IMR-90 (cell line): ENCODE data around the gene PSG1. TPM values are rescaled to one million over a fixed set of nuclear protein-coding genes. Genes with fewer than 3 reads are reported as not detected.
"Not testable (repeated sequence)": the region's sequence is repeated elsewhere in the genome, so short reads cannot be mapped to it uniquely, and the experiment has no call there.

Experiments used
- ATAC-seq: fragments of 200-7000 bp; cut with Tn5 transposase; 2 replicates; pipeline ENCODE4 v1.9.1; 2020; ENCODE audit warnings: low read depth, mild to moderate bottlenecking, moderate library complexity
- BruUV-seq: library from RNA; stranded (reverse); fragments of 400-500 nt; replicated peaks from 2 replicates; lab custom pipeline; 2021; lab: Mats Ljungman, UMichigan
- CTCF ChIA-PET: fragments of 300-600 bp; formaldehyde crosslinking; extraction: SDS; loops from one replicate; lab custom pipeline; 2021; ENCODE audit warnings: antibody characterized with exemption; lab: Yijun Ruan, JAX
- POLR2A ChIA-PET: fragments of 300-600 bp; sonication (Branson Sonifier 250); formaldehyde crosslinking; loops from one replicate; lab custom pipeline; 2022; ENCODE audit warnings: antibody characterized with exemption; ENCODE audit not compliant: unreplicated experiment; lab: Charles Lee
- DNase-seq: peaks from one replicate; pipeline ENCODE4 v3.0.0; 2013
- H2AFZ ChIP-seq: replicated peaks from 2 replicates; pipeline ENCODE3; 2013; ENCODE audit warnings: low read length, mild to moderate bottlenecking; ENCODE audit not compliant: poor library complexity
- H2AK5ac ChIP-seq: 2 replicates; pipeline ENCODE4 v1.6.1; 2013; ENCODE audit warnings: low read depth, low read length, inconsistent platforms
- H2AK9ac ChIP-seq: replicated peaks from 2 replicates; pipeline ENCODE3; 2013; ENCODE audit warnings: mild to moderate bottlenecking, low read depth, low read length, moderate library complexity; ENCODE audit not compliant: poor library complexity
- H2BK120ac ChIP-seq: 2 replicates; pipeline ENCODE4 v1.6.1; 2013; ENCODE audit warnings: low read depth, low read length, inconsistent platforms
- H2BK15ac ChIP-seq: 3 replicates; pipeline ENCODE4 v1.6.1; 2013; ENCODE audit warnings: low read depth, low read length, inconsistent platforms
- H2BK20ac ChIP-seq: 2 replicates; pipeline ENCODE4 v1.6.1; 2013; ENCODE audit warnings: low read depth, mild to moderate bottlenecking, inconsistent platforms, low read length, moderate library complexity
- H2BK5ac ChIP-seq: 2 replicates; pipeline ENCODE4 v1.6.1; 2013; ENCODE audit warnings: mild to moderate bottlenecking, low read depth, low read length, inconsistent platforms; ENCODE audit not compliant: poor library complexity, severe bottlenecking
- H3K14ac ChIP-seq: replicated peaks from 2 replicates; pipeline ENCODE4 v1.6.1; 2013; ENCODE audit warnings: low read depth, low read length, inconsistent platforms
- H3K18ac ChIP-seq: 2 replicates; pipeline ENCODE4 v1.6.1; 2013; ENCODE audit warnings: low read depth, low read length, control low read depth
- H3K23ac ChIP-seq: 2 replicates; pipeline ENCODE4 v1.6.1; 2013; ENCODE audit warnings: low read depth, low read length, inconsistent platforms
- H3K27ac ChIP-seq: 2 replicates; pipeline ENCODE4 v1.5.1; 2013; ENCODE audit warnings: mild to moderate bottlenecking, control low read depth, low read length; ENCODE audit not compliant: insufficient read depth
- H3K27me3 ChIP-seq: 2 replicates; pipeline ENCODE4 v1.6.1; 2013; ENCODE audit warnings: low read length; ENCODE audit not compliant: control insufficient read depth, insufficient read depth
- H3K36me3 ChIP-seq: 2 replicates; pipeline ENCODE4 v1.6.1; 2013; ENCODE audit warnings: low read length, mixed read lengths; ENCODE audit not compliant: control insufficient read depth, insufficient read depth
- H3K4ac ChIP-seq: 2 replicates; pipeline ENCODE4 v1.6.1; 2013; ENCODE audit warnings: low read depth, low read length, inconsistent platforms
- H3K4me1 ChIP-seq: 2 replicates; pipeline ENCODE4 v1.6.1; 2013; ENCODE audit warnings: low read length, mixed read lengths; ENCODE audit not compliant: control insufficient read depth, insufficient read depth
- H3K4me2 ChIP-seq: 2 replicates; pipeline ENCODE4 v1.6.1; 2013; ENCODE audit warnings: low read depth, mild to moderate bottlenecking, control low read depth, low read length, moderate library complexity
- H3K4me3 ChIP-seq: 2 replicates; pipeline ENCODE4 v1.5.1; 2013; ENCODE audit warnings: low read depth, mild to moderate bottlenecking, control low read depth, low read length, moderate library complexity; ENCODE audit not compliant: insufficient read depth
- H3K56ac ChIP-seq: 2 replicates; pipeline ENCODE4 v1.6.1; 2013; ENCODE audit warnings: low read length, inconsistent platforms; ENCODE audit not compliant: insufficient read depth; ENCODE audit errors: extremely low read depth
- H3K79me1 ChIP-seq, 2 experiments: 2 replicates each; pipeline ENCODE4 v1.6.1; 2013; ENCODE audit warnings: low read length in 2 of 2, inconsistent platforms in 1 of 2, low read depth in 1 of 2
- H3K9ac ChIP-seq: 2 replicates; pipeline ENCODE4 v1.6.1; 2013; ENCODE audit warnings: low read depth, low read length, control low read depth
- H3K9me1 ChIP-seq: 2 replicates; pipeline ENCODE4 v1.6.1; 2013; ENCODE audit warnings: low read length, inconsistent platforms; ENCODE audit not compliant: insufficient read depth
- H3K9me3 ChIP-seq: 2 replicates; pipeline ENCODE4 v1.6.1; 2013; ENCODE audit warnings: low read length; ENCODE audit not compliant: control insufficient read depth, insufficient read depth
- H4K20me1 ChIP-seq: 2 replicates; pipeline ENCODE4 v1.6.1; 2013; ENCODE audit warnings: low read length, inconsistent platforms; ENCODE audit not compliant: insufficient read depth
- H4K5ac ChIP-seq: 2 replicates; pipeline ENCODE4 v1.6.1; 2013; ENCODE audit warnings: mild to moderate bottlenecking, low read depth, low read length, control low read depth
- H4K8ac ChIP-seq, 2 experiments: 2 replicates each; pipeline ENCODE4 v1.6.1; 2013; ENCODE audit warnings: low read depth in 2 of 2, low read length in 2 of 2, control low read depth in 1 of 2, inconsistent platforms in 1 of 2
- H4K91ac ChIP-seq: 2 replicates; pipeline ENCODE4 v1.6.1; 2013; ENCODE audit warnings: low read depth, low read length, inconsistent platforms; ENCODE audit not compliant: insufficient read depth
- WGBS, 2 experiments: methylation state at CpG; one replicate each; pipeline versions ENCODE4 v1.1.5 to v1.1.7; 2013; ENCODE audit warnings: missing lambda C conversion rate in 2 of 2; ENCODE audit not compliant: insufficient read length in 1 of 2; ENCODE audit errors: extremely low coverage in 2 of 2; 5-methylcytosine and 5-hydroxymethylcytosine counted together
- dilution Hi-C: fragments of 300-500 bp; cut with HindIII; formaldehyde crosslinking; loops from one replicate; pipeline ENCODE4 v1.14.3; 2018; ENCODE audit warnings: low sequenced_read_pairs; ENCODE audit not compliant: unreplicated experiment
- in situ Hi-C: fragments of 300-500 bp; cut with MboI; formaldehyde crosslinking; loops from 3 replicates; pipeline ENCODE4 v1.14.3; 2019; ENCODE audit warnings: low sequenced_read_pairs, inconsistent platforms, mixed read lengths
- intact Hi-C: fragments of 100-400 bp; cut with micrococcal nuclease; formaldehyde crosslinking; loops from 2 replicates; pipeline ENCODE4 v1.10.0; 2022
- polyA plus RNA-seq, 3 experiments: library from polyadenylated mRNA; depleted of rRNA; stranded (reverse); fragments of >200 nt; gene quantifications; 2 replicates each; pipeline ENCODE4 v1.2.3, GENCODE V29; 2012; ENCODE audit warnings: low replicate concordance in 1 of 3
- total RNA-seq: library from RNA; depleted of rRNA; stranded (reverse); fragments of >200 nt; gene quantifications from 2 replicates; pipeline ENCODE4 v1.2.3, GENCODE V29; 2012

PSG1 gene
- total and polyA plus RNA-seq, 2 of the 4 experiments (the other 2 are of a cell fraction): 0.90 to 2.5 TPM

DNA sequence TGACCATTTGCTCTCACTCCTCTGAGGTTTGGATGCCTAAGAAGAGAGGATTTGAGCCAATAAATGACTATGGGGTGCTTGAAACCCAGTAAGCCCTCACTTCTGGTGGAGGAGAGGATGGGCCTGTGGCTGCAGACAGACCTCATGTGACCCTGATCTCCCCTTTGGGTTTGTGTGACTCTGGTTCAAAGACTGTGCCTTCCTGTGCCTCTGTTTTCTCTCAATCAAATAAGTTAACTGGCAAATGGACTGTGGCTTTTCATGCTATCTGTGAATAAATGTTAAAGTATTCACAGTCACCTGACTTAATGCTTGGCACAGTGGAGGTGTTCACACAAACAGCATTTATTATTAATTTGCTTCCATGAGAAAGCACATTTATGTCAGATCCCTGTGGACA lies 26.7 kb downstream of the PSG1 start:
- H3K9me3 ChIP-seq, H2AFZ ChIP-seq, DNase-seq, BruUV-seq, H2AK9ac ChIP-seq, H3K4me2 ChIP-seq, intact Hi-C loops, in situ Hi-C loops, H3K36me3 ChIP-seq, H3K27me3 ChIP-seq, CTCF ChIA-PET, dilution Hi-C loops, H3K79me1 ChIP-seq, H4K20me1 ChIP-seq, ATAC-seq, H3K4me3 ChIP-seq, POLR2A ChIA-PET: not testable (repeated sequence)
- peak overlapping the region; percentile 50; the same call in 1 of the 2 replicates for H3K9ac ChIP-seq
- peak overlapping the region; percentile 88 for H2AK5ac ChIP-seq
- H4K8ac ChIP-seq: peak overlapping the region; percentile 99
- H3K4ac ChIP-seq: peak overlapping the region; percentile 100
- H3K9me1 ChIP-seq: peaks cover 24% of the 10 kb centered on the region
- peak overlapping the region; percentile 85 for H3K14ac ChIP-seq
- H3K56ac ChIP-seq: peak overlapping the region; percentile 13; the same call in 1 of the 2 replicates
- peak overlapping the region; percentile 93 for H3K18ac ChIP-seq
- H4K5ac ChIP-seq: peak overlapping the region; percentile 96
- peak overlapping the region; percentile 100 for H2BK20ac ChIP-seq
- peak overlapping the region; percentile 100 for H2BK5ac ChIP-seq
- peak overlapping the region; percentile 100 for H4K91ac ChIP-seq
- H3K23ac ChIP-seq: peak overlapping the region; percentile 77
- H3K27ac ChIP-seq: peak overlapping the region; percentile 87
- peaks cover 23% of the 10 kb centered on the region for H3K4me1 ChIP-seq
- peak overlapping the region; percentile 100 for H2BK120ac ChIP-seq
- peak overlapping the region; percentile 99; the same call in 2 of the 3 replicates for H2BK15ac ChIP-seq

DNA sequence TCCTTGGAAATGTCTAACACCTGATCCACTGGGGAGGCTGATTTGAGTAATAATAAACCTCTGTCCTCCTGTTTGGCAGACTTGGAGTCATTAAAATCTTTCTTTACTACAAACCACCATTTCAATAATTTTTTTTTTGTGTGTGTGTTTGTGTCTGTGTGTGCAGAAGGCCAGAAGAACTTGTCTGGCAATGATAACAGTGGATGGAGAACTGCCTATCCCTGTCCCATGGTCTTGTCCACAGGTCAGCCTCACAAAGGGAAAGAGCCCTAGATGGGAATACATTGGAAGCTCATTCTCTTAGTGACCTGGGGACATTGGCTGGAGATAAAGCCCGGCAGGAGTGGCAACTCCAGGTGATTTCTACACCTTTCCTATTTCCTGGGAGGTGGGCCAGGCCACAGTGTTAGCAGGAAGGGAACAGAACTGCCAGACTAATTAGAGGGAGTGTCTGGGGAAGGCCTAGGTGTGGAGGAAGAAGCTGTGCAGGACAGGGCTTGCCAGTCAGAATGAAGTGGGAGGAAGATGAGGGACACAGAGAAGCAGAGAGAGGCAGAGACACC lies 27.7 kb downstream of the PSG1 start:
- H3K79me1 ChIP-seq, CTCF ChIA-PET, in situ Hi-C loops, H3K27me3 ChIP-seq, H2AFZ ChIP-seq, H4K20me1 ChIP-seq, H3K9me3 ChIP-seq, dilution Hi-C loops, POLR2A ChIA-PET, H3K4me2 ChIP-seq, H3K4me3 ChIP-seq, H3K36me3 ChIP-seq: not testable (repeated sequence)
- peak; percentile 69 for ATAC-seq
- peak overlapping the region; percentile 95 for H3K56ac ChIP-seq
- peak; percentile 26 for DNase-seq
- peaks cover 23% of the 10 kb centered on the region for H3K4me1 ChIP-seq
- H4K5ac ChIP-seq: peak overlapping the region; percentile 96
- peak overlapping the region; percentile 97; the same call in 2 of the 3 replicates for H2BK15ac ChIP-seq
- H3K23ac ChIP-seq: peak overlapping the region; percentile 99
- intact Hi-C loops: loop anchor here (1.0 kb wide), 2 partner anchors 24 to 58 kb away; no protein-coding TSS in a partner anchor
- peak overlapping the region; percentile 100 for H2BK5ac ChIP-seq
- H3K9ac ChIP-seq: peak overlapping the region; percentile 82
- peak overlapping the region; percentile 89 for H2AK9ac ChIP-seq
- H2AK5ac ChIP-seq: peak overlapping the region; percentile 100
- H3K14ac ChIP-seq: peak overlapping the region; percentile 100
- TSS peak; percentile 73 for BruUV-seq
- peak overlapping the region; percentile 100 for H4K91ac ChIP-seq
- peak overlapping the region; percentile 99 for H3K27ac ChIP-seq
- H3K18ac ChIP-seq: peak overlapping the region; percentile 93
- WGBS, 2 experiments: no CpG with 5 or more reads among the region's 1 CpG
- H2BK120ac ChIP-seq: peak overlapping the region; percentile 100
- peak overlapping the region; percentile 99 for H4K8ac ChIP-seq
- peak overlapping the region; percentile 100 for H2BK20ac ChIP-seq
- peak overlapping the region; percentile 100 for H3K4ac ChIP-seq
- peaks cover 24% of the 10 kb centered on the region for H3K9me1 ChIP-seq
